H9 (cell line): ENCODE measurements around the gene SPHK2. TPM values are rescaled to one million over a fixed set of nuclear protein-coding genes. Genes with fewer than 3 reads are reported as not detected.

ENCODE experiments used
- DNase-seq: peaks from one replicate; pipeline ENCODE4 v3.0.0-alpha.2; 2017
- H2AFZ ChIP-seq: one replicate; pipeline ENCODE4 v1.6.1; 2013; ENCODE audit warnings: mild to moderate bottlenecking, low read length, control low read depth, moderate library complexity
- H2AK5ac ChIP-seq: 2 replicates; pipeline ENCODE4 v1.6.1; 2013; ENCODE audit warnings: low read length, control low read depth, mixed read lengths; ENCODE audit not compliant: insufficient read length
- H2BK120ac ChIP-seq: one replicate; pipeline ENCODE4 v1.6.1; 2013; ENCODE audit warnings: low read depth, mild to moderate bottlenecking, low read length, control low read depth, inconsistent platforms; ENCODE audit not compliant: poor library complexity, severe bottlenecking
- H2BK12ac ChIP-seq: 2 replicates; pipeline ENCODE4 v1.6.1; 2013; ENCODE audit warnings: low read length, control low read depth, mixed read lengths, low read depth; ENCODE audit not compliant: insufficient read length
- H2BK15ac ChIP-seq: 2 replicates; pipeline ENCODE4 v1.6.1; 2013; ENCODE audit warnings: low read depth, low read length, control low read depth
- H2BK20ac ChIP-seq: one replicate; pipeline ENCODE4 v1.6.1; 2013; ENCODE audit warnings: low read depth, mild to moderate bottlenecking, low read length, control low read depth, inconsistent platforms; ENCODE audit not compliant: poor library complexity, severe bottlenecking
- H2BK5ac ChIP-seq: 2 replicates; pipeline ENCODE4 v1.6.1; 2013; ENCODE audit warnings: low read length, control low read depth, mixed read lengths; ENCODE audit not compliant: insufficient read length
- H3K14ac ChIP-seq: 2 replicates; pipeline ENCODE4 v1.6.1; 2013; ENCODE audit warnings: low read length, control low read depth; ENCODE audit not compliant: insufficient read depth
- H3K18ac ChIP-seq: 2 replicates; pipeline ENCODE4 v1.6.1; 2013; ENCODE audit warnings: low read depth, mild to moderate bottlenecking, mixed read lengths, low read length, control low read depth; ENCODE audit not compliant: insufficient read length
- H3K23ac ChIP-seq: 2 replicates; pipeline ENCODE4 v1.6.1; 2013; ENCODE audit warnings: low read length, control low read depth, mixed read lengths, low read depth; ENCODE audit not compliant: insufficient read length
- H3K23me2 ChIP-seq: 2 replicates; pipeline ENCODE4 v1.6.1; 2013; ENCODE audit warnings: low read depth, mild to moderate bottlenecking, mixed read lengths, low read length, control low read depth; ENCODE audit not compliant: insufficient read length, poor library complexity, severe bottlenecking
- H3K27ac ChIP-seq: 2 replicates; pipeline ENCODE4 v1.5.1; 2013; ENCODE audit warnings: low read length, control low read depth, mixed read lengths, low read depth; ENCODE audit not compliant: insufficient read length
- H3K27me3 ChIP-seq: 2 replicates; pipeline ENCODE4 v1.6.1; 2013; ENCODE audit warnings: low read length, control low read depth, inconsistent platforms; ENCODE audit not compliant: insufficient read depth
- H3K4ac ChIP-seq: 2 replicates; pipeline ENCODE4 v1.6.1; 2013; ENCODE audit warnings: low read depth, mild to moderate bottlenecking, control low read depth, inconsistent platforms, low read length, moderate library complexity
- H3K4me1 ChIP-seq: 2 replicates; pipeline ENCODE4 v1.6.1; 2013; ENCODE audit warnings: low read length, control low read depth, inconsistent platforms; ENCODE audit not compliant: insufficient read depth
- H3K4me2 ChIP-seq: 2 replicates; pipeline ENCODE4 v1.6.1; 2013; ENCODE audit warnings: low read length, control low read depth, mixed read lengths; ENCODE audit not compliant: insufficient read length, insufficient read depth
- H3K56ac ChIP-seq: 2 replicates; pipeline ENCODE4 v1.6.1; 2013; ENCODE audit warnings: low read depth, mild to moderate bottlenecking, mixed read lengths, low read length, control low read depth; ENCODE audit not compliant: insufficient read length
- H3K79me1 ChIP-seq: 2 replicates; pipeline ENCODE4 v1.6.1; 2013; ENCODE audit warnings: low read depth, mild to moderate bottlenecking, moderate library complexity, low read length, control low read depth, inconsistent platforms; ENCODE audit not compliant: insufficient read depth, poor library complexity, severe bottlenecking
- H3K79me2 ChIP-seq: 2 replicates; pipeline ENCODE4 v1.6.1; 2013; ENCODE audit warnings: low read length, control low read depth, inconsistent platforms; ENCODE audit not compliant: insufficient read depth
- H3K9ac ChIP-seq: 2 replicates; pipeline ENCODE4 v1.6.1; 2013; ENCODE audit warnings: low read length, control low read depth, mixed read lengths; ENCODE audit not compliant: insufficient read length; ENCODE audit errors: extremely low read depth
- H3K9me3 ChIP-seq: one replicate; pipeline ENCODE4 v1.6.1; 2013; ENCODE audit warnings: low read depth, low read length, inconsistent platforms; ENCODE audit not compliant: control insufficient read depth
- H3T11ph ChIP-seq: one replicate; pipeline ENCODE4 v1.6.1; 2013; ENCODE audit warnings: mild to moderate bottlenecking, low read length, control low read depth, inconsistent platforms
- H4K20me1 ChIP-seq: one replicate; pipeline ENCODE4 v1.6.1; 2013; ENCODE audit not compliant: control insufficient read depth, insufficient read length, insufficient read depth
- H4K5ac ChIP-seq: 2 replicates; pipeline ENCODE4 v1.6.1; 2013; ENCODE audit warnings: low read depth, mild to moderate bottlenecking, mixed read lengths, low read length, control low read depth; ENCODE audit not compliant: insufficient read length
- H4K8ac ChIP-seq: replicated peaks from 2 replicates; pipeline ENCODE4 v1.6.1; 2013; ENCODE audit warnings: low read length, control low read depth, mixed read lengths, low read depth; ENCODE audit not compliant: insufficient read length
- H4K91ac ChIP-seq: 2 replicates; pipeline ENCODE4 v1.6.1; 2013; ENCODE audit warnings: low read depth, mild to moderate bottlenecking, moderate library complexity, mixed read lengths, low read length, control low read depth; ENCODE audit not compliant: insufficient read length
- H3K27ac Mint-ChIP-seq, 3 experiments: 2 replicates in 2 of 3; 3 replicates in 1 of 3; pipeline ENCODE4 v1.8.0; 2020 to 2021; ENCODE audit warnings: mixed read lengths in 3 of 3, mild to moderate bottlenecking in 1 of 3, moderate library complexity in 1 of 3
- H3K27me3 Mint-ChIP-seq: 2 replicates; pipeline ENCODE4 v1.8.0; 2021; ENCODE audit warnings: low read depth, mild to moderate bottlenecking, moderate library complexity, mixed read lengths
- H3K36me3 Mint-ChIP-seq, 3 experiments: 2 replicates in 2 of 3; 3 replicates in 1 of 3; pipeline ENCODE4 v1.8.0; 2020 to 2021; ENCODE audit warnings: low read depth in 3 of 3, mixed read lengths in 3 of 3; ENCODE audit not compliant: insufficient read depth in 1 of 3
- H3K4me1 Mint-ChIP-seq, 2 experiments: 2 replicates each; pipeline ENCODE4 v1.8.0; 2020; ENCODE audit warnings: mixed read lengths in 2 of 2
- H3K4me3 Mint-ChIP-seq, 2 experiments: 2 replicates in 1 of 2; 3 replicates in 1 of 2; pipeline ENCODE4 v1.8.0; 2020 to 2021; ENCODE audit warnings: mild to moderate bottlenecking in 2 of 2, mixed read lengths in 2 of 2, moderate library complexity in 1 of 2
- H3K9me3 Mint-ChIP-seq, 2 experiments: 2 replicates in 1 of 2; 3 replicates in 1 of 2; pipeline ENCODE4 v1.8.0; 2020; ENCODE audit warnings: mild to moderate bottlenecking in 2 of 2, mixed read lengths in 2 of 2, moderate library complexity in 1 of 2
- CTCF ChIP-seq: fragments of 200-600 bp; sonication (generic); conservative IDR thresholded peaks from 3 replicates; pipeline ENCODE4 v1.8.0; 2021; ENCODE audit warnings: antibody characterized with exemption, mild to moderate bottlenecking
- WGBS: extraction: QIAGEN DNeasy Blood & Tissue Kit; methylation state at CpG from one replicate; pipeline ENCODE4 v1.1.7; 2013; ENCODE audit warnings: missing lambda C conversion rate, low lambda C conversion rate, mixed read lengths; ENCODE audit not compliant: insufficient read length; ENCODE audit errors: extremely low coverage; 5-methylcytosine and 5-hydroxymethylcytosine counted together
- total RNA-seq: library from RNA; stranded (reverse); gene quantifications from 2 replicates; pipeline ENCODE4 v1.2.1, GENCODE V29; 2021

The SPHK2 gene
- total RNA-seq, 1 experiment from 2014 or later: 57.2 TPM

- Histone ChIP-seq H2BK5ac (no peak overlapping the region), H4K5ac (no peak overlapping the region), H2BK120ac (no peak overlapping the region), H3K23me2 (no peaks in the 10 kb centered on the region), H3K79me1 (peaks cover 4% of the 10 kb centered on the region), H3K4ac (no peak overlapping the region), H3K27ac (no peak overlapping the region), H2AK5ac (no peak overlapping the region), H3K23ac (no peak overlapping the region), H3K18ac (no peak overlapping the region), H2BK12ac (no peak overlapping the region), H2BK15ac (no peak overlapping the region), H3K4me2 (no peak overlapping the region), H3K14ac (no peak overlapping the region), H4K91ac (no peak overlapping the region), H3K9ac (no peak overlapping the region), H2AFZ (no peak overlapping the region), H3K9me3 (no peaks in the 10 kb centered on the region), H3K79me2 (no peaks in the 10 kb centered on the region; the same call in 1 of the 2 replicates), H3K56ac (no peak overlapping the region), H2BK20ac (no peak overlapping the region), H3K4me1 (peaks cover 3% of the 10 kb centered on the region; the same call in 1 of the 2 replicates), H4K20me1 (no peaks in the 10 kb centered on the region), H4K8ac (no peak overlapping the region), H3T11ph (no peak overlapping the region), H3K27me3 (no peaks in the 10 kb centered on the region)
- H3K27me3 Mint-ChIP-seq: no peaks in the 10 kb centered on the region; the same call in 1 of the 2 replicates
- DNase-seq: no peak
- H3K9me3 Mint-ChIP-seq: no peaks in the 10 kb centered on the region; a peak in 1 of 5 replicates
- H3K4me3 Mint-ChIP-seq: no peak overlapping the region
- peaks cover 27 to 34% of the 10 kb centered on the region in 2 experiments for H3K4me1 Mint-ChIP-seq
- H3K27ac Mint-ChIP-seq: no peak overlapping the region; a peak in 1 of 7 replicates
- WGBS: no CpG with 5 or more reads among the region's 14 CpGs
- H3K36me3 Mint-ChIP-seq: peaks cover 17 to 41% (median 30%) of the 10 kb centered on the region in 3 experiments
- no peak for TF ChIP-seq CTCF
Observed at GRCh38 chr19:48611872-48612271, 7.4 kb upstream of the SPHK2 start.
